ENCODE measurements around the gene TTC23.

TTC23 gene

DNA sequence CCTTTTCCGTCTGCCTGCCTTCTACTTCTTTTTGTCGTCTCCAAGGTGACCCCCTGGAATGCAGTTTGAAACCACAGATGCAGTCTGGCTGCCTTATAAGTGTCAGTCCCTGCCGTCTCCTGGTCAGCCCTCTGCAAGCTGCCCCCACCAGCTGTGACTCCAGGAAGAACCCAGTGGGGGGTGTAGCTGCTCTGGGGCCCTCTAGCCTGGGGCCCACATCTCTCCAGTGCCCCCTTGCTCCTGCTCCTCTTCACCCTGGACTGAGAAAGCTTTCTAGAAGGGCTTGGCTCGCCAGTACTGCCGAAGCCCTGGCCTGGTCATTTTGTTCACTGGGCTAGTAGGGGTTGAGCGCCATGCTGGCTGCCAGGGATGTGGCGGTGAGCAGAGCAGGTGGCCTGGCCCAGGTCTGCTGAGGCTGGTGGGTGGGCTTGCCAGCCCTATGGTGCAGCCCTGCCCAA lies 123.2 kb downstream of the TTC23 start:
- H3K27ac ChIP-seq, result no peak overlapping the region
- no peak overlapping the region for H3K9ac ChIP-seq (ENCODE audit: insufficient read length)
- H3K36me3 ChIP-seq (ENCODE audit: insufficient read depth, low read length), result no peaks in the 10 kb centered on the region
- TF ChIP-seq EZH2 (IDR thresholded peaks at IDR 0.05) (no peak), POLR2AphosphoS5 (IDR thresholded peaks at IDR 0.05; ENCODE audit: borderline replicate concordance, low read depth, low read length) (no peak), FOXP2 (optimal IDR thresholded peaks at IDR 0.05; ENCODE audit: control extremely low read depth, extremely low read length, insufficient read depth) (no peak)
- no peaks in the 10 kb centered on the region for H3K9me3 ChIP-seq (ENCODE audit: low read depth, low read length)
- H3K4me3 ChIP-seq, result no peak overlapping the region
- no peak for DNase-seq (ENCODE audit: low read depth, low spot score)

DNA sequence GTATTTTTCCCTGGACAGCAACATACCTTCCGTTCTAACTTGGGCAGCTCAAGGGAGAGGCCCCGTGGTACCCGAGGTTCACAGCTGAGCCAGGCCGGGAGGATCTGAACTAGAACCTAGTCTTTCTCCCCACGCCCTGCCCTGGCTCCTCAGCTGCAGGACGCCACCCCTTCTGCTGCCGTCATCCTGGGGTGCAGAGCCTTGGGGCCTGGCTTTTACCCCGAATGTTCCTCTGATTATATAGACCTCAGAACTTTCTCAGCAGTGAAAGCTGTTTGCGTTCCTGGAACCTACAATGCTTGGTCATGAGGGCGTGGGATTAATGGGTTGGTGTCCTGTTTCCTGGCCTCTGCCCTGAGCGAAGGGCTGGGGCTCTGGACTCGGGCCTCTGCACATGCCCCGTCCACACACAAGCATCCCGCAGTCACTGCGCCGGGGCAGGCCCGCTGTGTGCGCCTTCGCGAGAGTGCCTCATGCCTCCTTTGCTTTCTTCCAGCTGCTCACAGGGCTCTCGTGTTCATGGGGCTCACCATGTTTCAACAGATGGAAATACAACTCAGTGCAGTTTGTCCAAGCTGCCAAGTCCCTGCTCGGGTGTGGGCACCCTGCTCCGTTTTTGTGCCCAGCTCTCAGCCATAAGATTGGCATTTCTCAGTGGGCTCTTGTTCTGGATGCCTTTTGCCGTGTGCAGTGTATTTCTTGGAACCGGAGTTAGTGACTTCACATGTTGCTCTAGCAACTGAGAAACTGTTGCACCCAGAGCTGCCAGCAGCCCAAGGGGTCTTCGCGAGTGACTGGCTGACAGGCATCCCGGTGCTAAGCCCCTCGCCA lies 124.1 kb downstream of the TTC23 start:
- no peak for DNase-seq (ENCODE audit: low read depth, low spot score)
- Histone ChIP-seq H3K27ac (no peak overlapping the region), H3K9me3 (ENCODE audit: low read depth, low read length) (no peaks in the 10 kb centered on the region), H3K4me3 (no peak overlapping the region), H3K9ac (ENCODE audit: insufficient read length) (no peak overlapping the region), H3K36me3 (ENCODE audit: insufficient read depth, low read length) (no peaks in the 10 kb centered on the region)
- TF ChIP-seq POLR2AphosphoS5 (IDR thresholded peaks at IDR 0.05; ENCODE audit: borderline replicate concordance, low read depth, low read length), result no peak
- TF ChIP-seq EZH2 (IDR thresholded peaks at IDR 0.05), result no peak
- TF ChIP-seq FOXP2 (optimal IDR thresholded peaks at IDR 0.05; ENCODE audit: control extremely low read depth, extremely low read length, insufficient read depth), result no peak

DNA sequence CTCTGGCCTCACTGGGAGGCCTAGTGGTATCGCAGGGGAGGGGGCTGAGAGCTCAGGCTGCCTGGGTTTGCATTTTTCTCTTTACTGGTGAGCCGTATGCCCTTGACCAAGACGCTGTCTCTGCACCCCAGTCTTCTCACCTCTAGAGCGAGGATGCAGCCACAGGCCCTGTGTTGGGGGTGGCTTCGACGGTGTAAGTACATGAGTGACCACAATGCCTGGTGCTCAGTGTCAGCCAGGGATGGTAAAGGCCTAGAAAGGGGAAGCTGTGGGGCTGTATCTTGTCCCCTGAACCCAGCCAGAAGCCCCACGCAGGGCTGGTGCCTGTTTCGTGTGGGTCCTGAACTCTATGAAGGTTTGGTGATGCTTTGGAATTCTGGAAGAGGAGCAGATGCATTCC lies 124.7 kb downstream of the TTC23 start:
- H3K27ac ChIP-seq, result no peak overlapping the region; the same call in 1 of the 2 replicates
- H3K9ac ChIP-seq (ENCODE audit: insufficient read length), result no peak overlapping the region
- H3K36me3 ChIP-seq (ENCODE audit: insufficient read depth, low read length), result no peaks in the 10 kb centered on the region
- no peak for TF ChIP-seq FOXP2 (optimal IDR thresholded peaks at IDR 0.05; ENCODE audit: control extremely low read depth, extremely low read length, insufficient read depth)
- no peaks in the 10 kb centered on the region for H3K9me3 ChIP-seq (ENCODE audit: low read depth, low read length)
- DNase-seq (ENCODE audit: low read depth, low spot score), result no peak
- H3K4me3 ChIP-seq, result no peak overlapping the region

DNA sequence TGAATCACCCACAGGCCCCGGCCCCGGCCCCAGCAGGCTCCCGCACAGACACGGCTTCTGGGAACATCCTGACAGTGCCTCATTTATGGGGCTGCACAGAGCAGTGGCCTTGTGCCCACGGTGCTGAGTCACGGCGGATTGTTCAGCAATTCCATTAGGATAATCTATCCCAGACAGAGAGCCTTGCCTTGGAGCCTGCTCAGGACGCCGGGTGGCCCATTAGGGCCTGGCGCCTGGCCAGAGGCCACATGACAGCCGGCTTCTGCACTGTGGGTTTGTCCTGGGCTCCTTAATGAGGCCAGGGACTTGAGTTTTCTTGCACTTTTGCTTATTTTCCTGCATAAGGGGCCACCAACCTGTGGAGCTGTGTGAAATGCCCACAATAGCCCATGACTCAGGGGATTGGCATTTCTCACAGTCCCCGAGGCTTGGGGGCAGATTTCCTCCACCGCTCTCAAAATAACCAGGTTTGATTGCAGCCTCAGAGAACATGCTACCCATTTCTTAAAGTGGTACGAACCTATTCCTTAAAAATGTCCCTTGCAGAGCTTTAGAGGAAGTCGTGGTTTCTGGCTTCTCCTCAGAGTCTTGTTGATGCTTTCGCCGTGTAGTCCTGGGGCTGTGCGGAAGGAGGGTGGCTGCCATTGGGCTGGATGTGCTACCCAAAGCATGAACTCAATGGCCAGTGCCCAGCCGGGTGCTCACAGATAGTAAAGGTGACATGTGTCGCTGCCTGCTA lies 125.5 kb downstream of the TTC23 start:
- DNase-seq (ENCODE audit: low read depth, low spot score), result no peak
- H3K9ac ChIP-seq (ENCODE audit: insufficient read length), result no peak overlapping the region
- no peaks in the 10 kb centered on the region for H3K9me3 ChIP-seq (ENCODE audit: low read depth, low read length)
- H3K27ac ChIP-seq, result peak overlapping the region; percentile 70; the same call in 1 of the 2 replicates
- TF ChIP-seq EZH2 (IDR thresholded peaks at IDR 0.05) (no peak), POLR2AphosphoS5 (IDR thresholded peaks at IDR 0.05; ENCODE audit: borderline replicate concordance, low read depth, low read length) (no peak), FOXP2 (optimal IDR thresholded peaks at IDR 0.05; ENCODE audit: control extremely low read depth, extremely low read length, insufficient read depth) (no peak)
- H3K36me3 ChIP-seq (ENCODE audit: insufficient read depth, low read length), result no peaks in the 10 kb centered on the region
- H3K4me3 ChIP-seq, result peak overlapping the region; percentile 61

DNA sequence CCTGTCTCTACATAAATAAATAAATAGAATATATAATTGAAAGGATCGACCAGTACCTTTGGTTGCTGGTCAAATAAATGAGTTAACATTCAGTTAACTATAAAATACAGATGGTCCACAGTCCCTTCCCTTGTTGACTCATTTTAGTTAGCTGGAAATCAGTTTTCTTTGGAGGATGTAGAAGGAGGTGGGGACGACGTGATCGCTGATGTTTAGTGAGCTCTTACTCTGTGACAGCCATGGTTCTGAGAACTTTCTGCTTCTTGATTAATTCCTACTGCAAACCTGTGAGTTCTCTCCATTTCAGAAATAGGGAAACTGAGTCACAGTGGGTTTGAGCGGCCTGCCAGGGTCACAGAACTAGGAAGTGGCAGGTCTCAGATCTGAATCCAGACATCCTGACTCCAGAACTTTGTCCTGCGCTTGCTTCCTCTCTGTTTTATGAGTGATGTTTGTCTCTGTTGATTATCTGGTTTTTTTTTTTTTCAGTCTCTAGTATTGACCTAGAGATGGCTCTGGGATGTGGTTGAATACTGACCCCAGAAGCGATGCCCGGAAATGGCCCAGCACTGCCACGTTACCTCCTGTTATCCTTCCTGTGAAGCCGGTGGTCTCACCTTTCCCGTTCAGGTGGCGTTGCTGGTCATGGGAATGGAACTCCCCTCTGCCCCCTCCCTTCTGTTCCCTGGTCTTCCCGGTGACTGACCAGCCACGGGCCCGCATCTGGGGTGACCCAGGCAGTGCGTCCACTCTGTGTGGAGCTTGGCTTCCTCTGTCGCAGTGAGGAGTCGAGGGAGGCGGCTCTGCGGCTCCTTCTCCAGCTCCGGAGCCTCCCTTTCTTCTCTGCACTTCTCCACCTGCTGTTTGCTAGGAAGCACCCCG lies 126.3 kb downstream of the TTC23 start:
- no peaks in the 10 kb centered on the region for H3K36me3 ChIP-seq (ENCODE audit: insufficient read depth, low read length)
- peak overlapping the region; percentile 70; the same call in 1 of the 2 replicates for H3K27ac ChIP-seq
- H3K4me3 ChIP-seq, result peak overlapping the region; percentile 61
- H3K9me3 ChIP-seq (ENCODE audit: low read depth, low read length), result no peaks in the 10 kb centered on the region
- no peak for DNase-seq (ENCODE audit: low read depth, low spot score)
- TF ChIP-seq FOXP2 (optimal IDR thresholded peaks at IDR 0.05; ENCODE audit: control extremely low read depth, extremely low read length, insufficient read depth), result no peak
- no peak for TF ChIP-seq POLR2AphosphoS5 (IDR thresholded peaks at IDR 0.05; ENCODE audit: borderline replicate concordance, low read depth, low read length)
- no peak for TF ChIP-seq EZH2 (IDR thresholded peaks at IDR 0.05)
- H3K9ac ChIP-seq (ENCODE audit: insufficient read length), result no peak overlapping the region

DNA sequence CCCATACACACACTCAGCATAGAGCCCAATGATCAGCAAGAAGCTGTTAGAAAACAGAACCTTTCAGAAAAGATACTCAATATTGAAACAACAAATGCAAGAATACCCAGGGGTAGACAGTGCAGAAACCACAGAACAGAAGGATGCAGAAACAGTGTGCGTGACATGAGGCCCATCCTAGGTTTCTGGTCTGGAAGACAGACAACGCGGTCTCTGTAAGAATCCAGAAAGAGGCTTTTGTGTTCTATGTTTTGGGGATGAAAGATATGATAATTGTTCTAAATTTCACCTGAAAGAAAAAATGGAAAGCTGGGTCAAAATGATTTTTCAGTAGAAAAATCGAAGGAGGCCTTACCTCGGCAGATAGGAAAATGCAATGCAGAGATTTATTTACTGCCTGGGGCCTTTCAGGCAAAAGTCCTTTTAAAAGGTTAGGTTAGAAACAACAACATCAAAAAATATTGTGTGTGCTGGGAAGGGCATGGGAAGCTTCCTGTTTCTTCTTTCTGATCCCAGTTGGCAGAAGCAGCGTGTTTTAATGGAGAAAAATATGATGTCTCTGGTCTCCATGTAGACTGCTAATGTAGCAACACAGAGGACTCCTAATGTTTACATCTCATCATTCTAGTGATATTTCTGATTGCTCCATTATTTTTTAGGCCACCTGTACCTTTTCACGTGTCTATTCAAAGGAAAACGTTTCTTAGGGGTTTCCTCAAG lies 127.5 kb downstream of the TTC23 start:
- H3K27ac ChIP-seq, result no peak overlapping the region
- H3K36me3 ChIP-seq (ENCODE audit: insufficient read depth, low read length), result no peaks in the 10 kb centered on the region
- no peak overlapping the region for H3K9ac ChIP-seq (ENCODE audit: insufficient read length)
- H3K9me3 ChIP-seq (ENCODE audit: low read depth, low read length), result no peaks in the 10 kb centered on the region
- no peak overlapping the region for H3K4me3 ChIP-seq
- DNase-seq (ENCODE audit: low read depth, low spot score), result no peak
- TF ChIP-seq POLR2AphosphoS5 (IDR thresholded peaks at IDR 0.05; ENCODE audit: borderline replicate concordance, low read depth, low read length) (no peak), FOXP2 (optimal IDR thresholded peaks at IDR 0.05; ENCODE audit: control extremely low read depth, extremely low read length, insufficient read depth) (no peak), EZH2 (IDR thresholded peaks at IDR 0.05) (no peak)

DNA sequence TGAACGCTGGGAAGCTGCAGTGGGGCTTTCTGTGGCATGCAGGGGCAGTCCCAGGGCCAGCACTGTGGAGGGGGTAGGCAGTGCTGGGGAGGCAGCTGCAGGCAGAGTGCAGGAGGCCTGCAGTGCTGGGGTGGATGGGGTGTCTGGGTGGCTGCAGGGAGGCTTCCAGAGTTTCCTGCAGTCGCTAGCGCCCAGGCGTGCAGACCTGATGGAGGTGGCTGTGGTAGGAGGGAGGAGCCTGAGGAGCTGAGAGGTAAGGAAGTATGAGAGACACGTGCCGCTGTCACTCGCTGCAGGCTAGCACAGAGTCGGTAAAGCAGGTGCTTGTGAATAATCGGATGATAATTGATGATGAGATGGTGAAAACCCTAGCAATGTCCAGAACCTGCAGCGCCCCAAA lies 128.2 kb downstream of the TTC23 start:
- no peak overlapping the region for H3K4me3 ChIP-seq
- H3K9me3 ChIP-seq (ENCODE audit: low read depth, low read length), result no peaks in the 10 kb centered on the region
- TF ChIP-seq FOXP2 (optimal IDR thresholded peaks at IDR 0.05; ENCODE audit: control extremely low read depth, extremely low read length, insufficient read depth) (no peak), EZH2 (IDR thresholded peaks at IDR 0.05) (no peak), POLR2AphosphoS5 (IDR thresholded peaks at IDR 0.05; ENCODE audit: borderline replicate concordance, low read depth, low read length) (no peak)
- H3K9ac ChIP-seq (ENCODE audit: insufficient read length), result no peak overlapping the region
- no peaks in the 10 kb centered on the region for H3K36me3 ChIP-seq (ENCODE audit: insufficient read depth, low read length)
- no peak overlapping the region for H3K27ac ChIP-seq
- no peak for DNase-seq (ENCODE audit: low read depth, low spot score)
